ENCODE results near the gene FILIP1L. TPM values are rescaled to one million over a fixed set of nuclear protein-coding genes. Genes with fewer than 3 reads are reported as not detected.
A peak's percentile ranks its signal among the peaks of the same experiment; 100 is the strongest.

FILIP1L gene
- total and polyA plus RNA-seq, 8 donors: 10.6 to 98.4 (median 57.0) TPM

GRCh38 chr3:99883693-99884092, 230.6 kb downstream of the FILIP1L start:
- intact Hi-C loops (cut with DNase I; ENCODE audit: low total_unique reads): no loop called here
- Histone ChIP-seq H3K4me1 (peaks cover 7 to 32% (median 21%) of the 10 kb centered on the region in 4 donors), H3K27ac (peak overlapping the region in 2 of 5 donors; percentile 18 to 70), H3K27me3 (no peaks in the 10 kb centered on the region), H3K4me3 (no peak overlapping the region), H3K9me3 (no peaks in the 10 kb centered on the region), H3K36me3 (no peaks in the 10 kb centered on the region)
- TF ChIP-seq POLR2A (IDR thresholded peaks at IDR 0.05) (no peak), EP300 (IDR thresholded peaks at IDR 0.05) (no peak), POLR2AphosphoS5 (IDR thresholded peaks at IDR 0.05) (no peak), CTCF (IDR thresholded peaks at IDR 0.05) (no peak)
- no peak for DNase-seq
- WGBS, 5 donors: 93 to 97% (median 94%) methylated on average over 1 of the region's 1 CpG

- no peak for TF ChIP-seq CTCF (IDR thresholded peaks at IDR 0.05)
- TF ChIP-seq EP300 (IDR thresholded peaks at IDR 0.05): no peak
- TF ChIP-seq POLR2A (IDR thresholded peaks at IDR 0.05): no peak
- TF ChIP-seq POLR2AphosphoS5 (IDR thresholded peaks at IDR 0.05): no peak
- Histone ChIP-seq H3K27me3 (no peaks in the 10 kb centered on the region), H3K4me1 (peaks cover 7 to 32% (median 21%) of the 10 kb centered on the region in 4 donors), H3K27ac (peak overlapping the region in 1 of 5 donors; percentile 70), H3K4me3 (no peak overlapping the region), H3K9me3 (no peaks in the 10 kb centered on the region), H3K36me3 (no peaks in the 10 kb centered on the region)
- WGBS, 5 donors: 78 to 91% (median 88%) methylated on average over 2 of the region's 2 CpGs
- DNase-seq: no peak
- intact Hi-C loops (cut with DNase I; ENCODE audit: low total_unique reads): no loop called here
These were observed 231.2 kb downstream of the FILIP1L start for GRCh38 chr3:99883138-99883461.

- no peak overlapping the region for H3K4me3 ChIP-seq
- peak overlapping the region in 2 of 5 donors; percentile 70 to 96 for H3K27ac ChIP-seq
- no peaks in the 10 kb centered on the region for H3K9me3 ChIP-seq
- no peak for DNase-seq
- TF ChIP-seq CTCF (IDR thresholded peaks at IDR 0.05) (no peak), POLR2AphosphoS5 (IDR thresholded peaks at IDR 0.05) (no peak), POLR2A (IDR thresholded peaks at IDR 0.05) (no peak), EP300 (IDR thresholded peaks at IDR 0.05) (no peak)
- WGBS, 5 donors: 81 to 100% (median 94%) methylated on average over 1 of the region's 1 CpG
- intact Hi-C loops (cut with DNase I; ENCODE audit: low total_unique reads): no loop called here
- H3K27me3 ChIP-seq: no peaks in the 10 kb centered on the region
- H3K36me3 ChIP-seq: no peaks in the 10 kb centered on the region
- H3K4me1 ChIP-seq: peaks cover 7 to 37% (median 23%) of the 10 kb centered on the region in 4 donors
These were observed 231.7 kb downstream of the FILIP1L start for GRCh38 chr3:99882436-99883137.

- no peaks in the 10 kb centered on the region for H3K27me3 ChIP-seq
- H3K9me3 ChIP-seq: no peaks in the 10 kb centered on the region
- no peak overlapping the region for H3K4me3 ChIP-seq
- WGBS, 5 donors: 55 to 76% (median 68%) methylated on average over 2 of the region's 2 CpGs
- no peaks in the 10 kb centered on the region for H3K36me3 ChIP-seq
- intact Hi-C loops (cut with DNase I; ENCODE audit: low total_unique reads): no loop called here
- TF ChIP-seq POLR2AphosphoS5 (IDR thresholded peaks at IDR 0.05) (peak in 1 of 3 donors; percentile 29), POLR2A (IDR thresholded peaks at IDR 0.05) (no peak)
- DNase-seq: peak in 1 of 2 donors; percentile 62
- peak overlapping the region in 4 of 5 donors; percentile 31 to 96 (median 64) for H3K27ac ChIP-seq
- H3K4me1 ChIP-seq: peaks cover 7 to 52% (median 29%) of the 10 kb centered on the region in 4 donors
These were observed 233.2 kb downstream of the FILIP1L start for GRCh38 chr3:99881121-99881524.

GRCh38 chr3:99879275-99879674, 235.0 kb downstream of the FILIP1L start:
- Histone ChIP-seq H3K36me3 (no peaks in the 10 kb centered on the region), H3K9me3 (no peaks in the 10 kb centered on the region), H3K27ac (peak overlapping the region in 2 of 5 donors; percentile 92 to 96), H3K4me3 (no peak overlapping the region), H3K4me1 (peaks cover 0 to 44% (median 24%) of the 10 kb centered on the region in 4 donors), H3K27me3 (no peaks in the 10 kb centered on the region)
- intact Hi-C loops (cut with DNase I; ENCODE audit: low total_unique reads): no loop called here
- WGBS, 5 donors: 96 to 99% (median 97%) methylated on average over 2 of the region's 2 CpGs
- TF ChIP-seq CTCF (IDR thresholded peaks at IDR 0.05): no peak
- TF ChIP-seq POLR2A (IDR thresholded peaks at IDR 0.05): no peak
- no peak for TF ChIP-seq POLR2AphosphoS5 (IDR thresholded peaks at IDR 0.05)
- no peak for TF ChIP-seq EP300 (IDR thresholded peaks at IDR 0.05)
- DNase-seq: no peak

All from stomach (tissue), 9 donors.